ENCODE measurements around the gene EIF4H.
"Not testable (repeated sequence)": the region's sequence is repeated elsewhere in the genome, so short reads cannot be mapped to it uniquely, and the experiment has no call there.

EIF4H gene

GRCh38 chr7:74222851-74223710 is 48.9 kb downstream of the EIF4H start:
- no peak overlapping the region for H3K27ac Mint-ChIP-seq
- no peaks in the 10 kb centered on the region for H3K4me1 Mint-ChIP-seq
- no peak overlapping the region for H3K4me3 Mint-ChIP-seq
- H3K27me3 Mint-ChIP-seq (ENCODE audit: low read depth): no peaks in the 10 kb centered on the region
- no peaks in the 10 kb centered on the region for H3K9me3 Mint-ChIP-seq
- no peak for TF ChIP-seq CTCF (IDR thresholded peaks at IDR 0.05; ENCODE audit: unreplicated experiment in 3 of 3)
- H3K36me3 Mint-ChIP-seq (ENCODE audit: low read depth): peaks cover 15% of the 10 kb centered on the region

- Mint-ChIP-seq H3K27ac (no peak overlapping the region), H3K9me3 (no peaks in the 10 kb centered on the region), H3K36me3 (ENCODE audit: low read depth) (peaks cover 18% of the 10 kb centered on the region), H3K27me3 (ENCODE audit: low read depth) (no peaks in the 10 kb centered on the region), H3K4me1 (no peaks in the 10 kb centered on the region), H3K4me3 (no peak overlapping the region)
- no peak for TF ChIP-seq CTCF (IDR thresholded peaks at IDR 0.05; ENCODE audit: unreplicated experiment in 3 of 3)
These were observed 49.8 kb downstream of the EIF4H start for GRCh38 chr7:74223711-74224510.

GRCh38 chr7:74224511-74224832 is 50.3 kb downstream of the EIF4H start:
- Mint-ChIP-seq H3K36me3 (ENCODE audit: low read depth) (peaks cover 24% of the 10 kb centered on the region), H3K4me1 (no peaks in the 10 kb centered on the region), H3K9me3 (no peaks in the 10 kb centered on the region), H3K27me3 (ENCODE audit: low read depth) (no peaks in the 10 kb centered on the region), H3K4me3 (no peak overlapping the region), H3K27ac (no peak overlapping the region)
- no peak for TF ChIP-seq CTCF (IDR thresholded peaks at IDR 0.05; ENCODE audit: unreplicated experiment in 3 of 3)

- H3K27ac Mint-ChIP-seq; H3K4me3 Mint-ChIP-seq; H3K4me1 Mint-ChIP-seq; H3K27me3 Mint-ChIP-seq (ENCODE audit: low read depth); H3K9me3 Mint-ChIP-seq: not testable (repeated sequence)
- peaks cover 26% of the 10 kb centered on the region for H3K36me3 Mint-ChIP-seq (ENCODE audit: low read depth)
These were observed 50.8 kb downstream of the EIF4H start for GRCh38 chr7:74224907-74225306.

GRCh38 chr7:74225400-74225799 is 51.2 kb downstream of the EIF4H start:
- no peaks in the 10 kb centered on the region for H3K4me1 Mint-ChIP-seq
- peaks cover 29% of the 10 kb centered on the region for H3K36me3 Mint-ChIP-seq (ENCODE audit: low read depth)
- H3K27me3 Mint-ChIP-seq (ENCODE audit: low read depth): no peaks in the 10 kb centered on the region
- H3K9me3 Mint-ChIP-seq: no peaks in the 10 kb centered on the region
- H3K4me3 Mint-ChIP-seq: no peak overlapping the region
- no peak overlapping the region for H3K27ac Mint-ChIP-seq
- TF ChIP-seq CTCF (IDR thresholded peaks at IDR 0.05; ENCODE audit: unreplicated experiment in 3 of 3): no peak

GRCh38 chr7:74226633-74227032 is 52.5 kb downstream of the EIF4H start:
- Mint-ChIP-seq H3K27me3 (ENCODE audit: low read depth) (no peaks in the 10 kb centered on the region), H3K4me1 (no peaks in the 10 kb centered on the region), H3K4me3 (no peak overlapping the region), H3K9me3 (no peaks in the 10 kb centered on the region), H3K36me3 (ENCODE audit: low read depth) (peaks cover 40% of the 10 kb centered on the region), H3K27ac (no peak overlapping the region)
- no peak for TF ChIP-seq CTCF (IDR thresholded peaks at IDR 0.05; ENCODE audit: unreplicated experiment in 3 of 3)
